ENCODE data around the gene C4BPB.

C4BPB gene

DNA sequence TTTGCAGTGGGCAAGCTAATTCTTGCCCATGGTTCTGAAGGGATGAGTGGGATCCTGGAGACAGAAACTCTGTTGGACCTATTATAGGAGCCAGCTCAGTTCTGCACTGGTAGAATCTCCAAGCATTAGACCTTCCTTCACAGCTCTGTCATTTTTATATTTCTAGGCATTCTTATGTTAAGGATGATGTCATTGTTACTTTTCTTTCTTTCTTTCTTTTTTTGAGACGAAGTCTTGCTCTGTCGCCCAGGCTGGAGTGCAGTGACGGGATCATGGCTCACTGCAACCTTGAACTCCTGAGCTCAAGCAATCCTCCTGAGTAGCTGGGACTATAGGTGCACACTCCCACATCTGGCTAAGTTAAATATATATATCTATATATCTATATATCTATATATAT is 28.1 kb upstream of the C4BPB start:
- DNase-seq = no peak

DNA sequence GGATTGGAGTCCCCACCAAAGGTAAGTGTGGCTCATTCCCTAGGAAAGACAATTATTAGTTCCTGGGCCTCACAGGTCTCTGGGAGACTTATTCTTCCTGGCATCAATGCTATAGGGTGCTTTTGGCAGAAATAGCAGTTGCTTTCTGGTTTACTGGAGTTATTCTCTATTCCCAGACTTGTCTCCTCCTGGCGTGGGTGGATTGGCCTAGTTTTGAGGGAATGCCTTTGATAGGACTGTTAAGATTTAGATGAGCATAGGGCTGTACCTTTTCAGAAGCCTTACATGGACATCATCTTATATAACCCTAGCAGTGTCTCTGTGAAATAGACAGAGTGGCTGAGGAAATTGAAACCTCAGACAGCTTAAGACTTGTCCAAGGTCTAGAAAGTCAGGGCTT is 26.6 kb upstream of the C4BPB start:
- DNase-seq = no peak

DNA sequence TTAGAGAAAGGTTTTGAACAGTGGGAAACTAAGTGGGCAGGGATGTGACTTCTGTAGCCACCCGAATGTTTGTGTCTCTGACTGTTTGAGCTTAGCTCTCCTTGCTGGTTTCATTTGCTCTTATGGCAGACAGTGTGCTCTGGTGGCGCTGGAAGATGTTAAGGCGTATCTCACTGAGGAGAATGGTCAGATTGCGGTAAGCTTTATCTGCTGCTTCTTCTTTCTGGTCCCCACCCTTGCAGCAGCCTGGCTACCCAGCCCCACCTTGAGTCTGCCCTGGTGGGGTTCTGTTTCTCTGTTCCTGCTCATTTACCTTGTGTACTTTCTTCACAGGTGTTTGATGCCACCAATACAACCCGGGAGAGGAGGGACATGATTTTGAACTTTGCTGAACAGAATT is 25.6 kb upstream of the C4BPB start:
- no peak for DNase-seq

DNA sequence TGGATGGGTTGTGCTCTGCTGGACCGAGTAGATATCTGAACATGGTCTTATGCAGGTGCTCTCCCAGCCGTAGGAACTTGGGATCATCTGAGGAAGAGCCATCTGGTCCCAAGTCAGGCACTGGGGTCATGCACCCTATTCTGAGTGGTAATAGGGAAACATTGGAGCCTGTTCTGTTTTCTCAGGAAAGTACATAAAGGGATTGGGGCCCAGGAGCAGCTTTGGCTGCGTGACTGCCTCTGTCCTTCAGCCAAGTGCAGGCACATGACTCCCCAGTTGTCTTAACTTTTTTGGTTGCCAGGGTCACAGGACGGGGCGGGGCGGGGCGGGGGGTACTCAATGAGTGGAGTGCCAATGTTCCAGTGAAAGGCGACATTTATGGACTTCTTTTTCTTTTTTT is 24.1 kb upstream of the C4BPB start:
- no peak for DNase-seq

DNA sequence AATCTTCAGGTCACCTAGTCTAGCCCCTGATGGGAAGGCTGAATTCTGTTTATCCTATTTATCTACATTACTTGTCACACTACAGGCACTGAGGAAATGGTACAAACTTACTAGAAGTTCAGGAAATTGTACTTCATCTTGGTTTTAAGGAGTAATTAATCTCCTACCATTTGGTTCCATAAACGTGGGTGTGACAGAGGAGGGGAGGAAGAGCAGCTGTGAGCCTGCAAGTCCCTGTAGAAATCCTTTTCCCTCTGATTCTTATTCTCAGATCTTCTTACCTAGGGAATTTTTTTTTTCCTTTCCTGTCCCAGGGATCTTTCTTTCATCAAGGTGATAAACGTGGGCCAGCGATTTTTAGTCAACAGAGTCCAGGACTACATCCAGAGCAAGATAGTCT is 21.5 kb upstream of the C4BPB start:
- no peak for DNase-seq

DNA sequence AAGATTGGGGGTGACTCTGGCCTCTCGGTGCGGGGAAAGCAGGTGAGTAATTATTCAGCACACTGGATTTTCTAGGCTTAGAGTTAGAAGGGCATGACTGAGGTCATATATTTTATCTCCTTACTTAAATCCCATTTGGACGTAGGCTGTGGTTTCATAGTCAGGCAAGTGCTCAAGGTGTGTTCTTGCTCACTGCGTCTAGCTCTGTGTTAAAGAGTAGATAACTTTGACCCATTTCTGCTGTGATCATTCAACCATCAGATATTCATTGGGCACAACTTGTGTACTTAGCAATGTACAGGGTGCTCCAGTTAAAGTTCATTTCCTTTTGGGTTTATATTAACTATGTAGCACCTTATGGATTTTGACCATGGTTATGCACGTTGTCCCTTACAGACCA is 21.0 kb upstream of the C4BPB start:
- no peak for DNase-seq

DNA sequence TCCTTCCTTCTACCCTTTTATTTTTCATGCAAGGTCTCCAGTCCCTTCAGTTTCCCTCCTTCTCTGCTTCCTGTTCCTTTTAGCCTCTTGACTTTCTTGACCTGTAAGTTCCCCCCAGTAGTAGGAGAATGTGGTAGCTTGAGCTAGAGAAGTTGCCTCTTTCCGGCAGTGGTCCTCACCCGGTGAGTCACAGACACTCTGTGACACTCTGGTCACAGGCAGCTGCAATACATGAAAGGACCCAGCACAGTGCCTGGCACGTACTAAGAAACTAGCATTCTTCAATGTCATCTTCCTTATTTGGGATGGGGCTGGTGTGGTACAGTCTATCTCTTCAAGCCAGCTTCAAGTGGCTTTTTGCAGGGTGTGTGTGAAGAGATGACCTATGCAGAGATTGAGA is 19.6 kb upstream of the C4BPB start:
- peak; percentile 21 for DNase-seq

DNA sequence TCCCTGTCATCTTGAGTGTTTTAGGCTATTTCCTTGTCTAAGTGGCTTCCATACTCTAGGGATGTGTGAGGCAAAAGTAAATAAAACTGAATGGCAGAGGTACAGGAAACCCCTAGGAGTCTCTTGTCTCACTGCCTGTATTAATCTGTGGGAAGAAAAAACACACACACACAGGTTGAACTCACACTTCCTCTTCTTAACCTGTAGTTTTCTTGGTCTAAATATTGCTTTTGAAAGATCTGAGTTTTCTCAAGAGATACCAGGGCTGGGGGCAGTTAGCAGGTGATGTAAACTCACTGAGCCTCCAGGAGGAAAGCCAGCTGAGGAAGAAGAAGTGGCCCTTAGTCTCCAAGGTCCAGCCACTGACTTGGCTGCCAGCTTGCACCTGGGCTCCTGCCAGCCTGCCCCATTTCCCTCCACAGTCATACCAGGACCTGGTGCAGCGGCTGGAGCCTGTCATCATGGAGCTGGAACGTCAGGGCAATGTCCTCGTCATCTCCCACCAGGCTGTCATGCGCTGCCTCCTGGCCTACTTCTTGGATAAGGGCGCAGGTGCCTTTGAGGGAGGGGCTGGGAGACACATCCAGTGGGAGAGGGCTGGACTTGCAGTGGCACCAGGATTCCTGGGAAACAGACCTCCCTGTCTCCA is 18.7 kb upstream of the C4BPB start:
- no peak for DNase-seq

DNA sequence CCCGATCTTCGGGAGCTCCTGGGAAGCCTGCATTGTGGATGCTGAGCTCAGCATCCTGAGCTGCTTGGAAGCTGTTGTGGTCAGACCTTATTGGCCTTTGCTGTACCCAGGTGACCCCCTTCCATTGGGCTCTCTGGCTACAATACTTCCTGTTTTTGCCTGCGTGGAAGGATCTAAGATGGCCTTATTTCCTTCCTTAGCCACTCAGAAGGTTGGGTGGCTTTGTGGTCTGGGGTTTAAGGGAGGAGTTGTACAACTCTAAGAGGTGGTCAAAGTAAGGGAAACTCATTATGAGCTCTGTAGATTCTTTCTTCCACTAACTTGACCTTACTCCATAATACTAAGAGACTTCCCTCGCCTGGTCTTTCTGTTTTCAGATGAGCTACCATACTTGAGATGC is 17.8 kb upstream of the C4BPB start:
- DNase-seq = no peak

DNA sequence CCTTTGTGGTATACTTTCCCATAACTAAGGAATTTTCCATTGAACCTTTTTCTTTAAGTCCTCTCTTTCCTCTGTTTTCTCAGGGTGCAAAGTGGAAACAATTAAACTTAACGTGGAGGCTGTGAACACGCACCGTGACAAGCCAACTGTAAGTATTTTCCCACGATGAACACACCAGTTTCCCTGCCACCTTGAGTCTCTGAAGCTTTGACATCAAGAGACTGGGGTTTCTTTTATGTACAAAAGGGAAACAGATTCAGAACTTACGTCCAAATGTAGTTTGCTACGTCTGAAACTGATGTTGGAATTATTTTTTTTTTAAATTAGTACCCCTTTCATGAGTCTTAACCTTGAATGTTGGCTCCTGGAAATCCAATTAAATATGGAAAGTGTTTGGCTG is 17.2 kb upstream of the C4BPB start:
- no peak for DNase-seq

DNA sequence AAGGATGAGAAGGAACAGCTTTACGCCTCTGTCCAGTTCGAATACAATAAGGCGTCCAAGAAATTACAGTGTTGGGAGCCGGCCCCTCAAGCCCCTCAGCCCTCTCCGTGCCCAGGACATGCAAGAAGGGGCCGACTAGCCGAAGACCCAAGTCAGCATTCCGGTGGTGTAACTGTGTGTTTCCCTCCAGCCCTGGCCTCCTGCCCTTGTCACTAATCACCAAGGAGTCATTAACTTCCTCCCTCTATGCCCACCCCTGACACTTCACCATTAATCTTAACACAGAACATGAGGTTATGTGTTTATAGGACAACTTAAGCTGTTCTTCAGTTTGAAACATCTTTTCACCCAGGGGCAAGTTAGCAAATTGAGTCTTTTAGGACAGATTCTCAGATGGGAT is 16.4 kb upstream of the C4BPB start:
- DNase-seq = no peak

DNA sequence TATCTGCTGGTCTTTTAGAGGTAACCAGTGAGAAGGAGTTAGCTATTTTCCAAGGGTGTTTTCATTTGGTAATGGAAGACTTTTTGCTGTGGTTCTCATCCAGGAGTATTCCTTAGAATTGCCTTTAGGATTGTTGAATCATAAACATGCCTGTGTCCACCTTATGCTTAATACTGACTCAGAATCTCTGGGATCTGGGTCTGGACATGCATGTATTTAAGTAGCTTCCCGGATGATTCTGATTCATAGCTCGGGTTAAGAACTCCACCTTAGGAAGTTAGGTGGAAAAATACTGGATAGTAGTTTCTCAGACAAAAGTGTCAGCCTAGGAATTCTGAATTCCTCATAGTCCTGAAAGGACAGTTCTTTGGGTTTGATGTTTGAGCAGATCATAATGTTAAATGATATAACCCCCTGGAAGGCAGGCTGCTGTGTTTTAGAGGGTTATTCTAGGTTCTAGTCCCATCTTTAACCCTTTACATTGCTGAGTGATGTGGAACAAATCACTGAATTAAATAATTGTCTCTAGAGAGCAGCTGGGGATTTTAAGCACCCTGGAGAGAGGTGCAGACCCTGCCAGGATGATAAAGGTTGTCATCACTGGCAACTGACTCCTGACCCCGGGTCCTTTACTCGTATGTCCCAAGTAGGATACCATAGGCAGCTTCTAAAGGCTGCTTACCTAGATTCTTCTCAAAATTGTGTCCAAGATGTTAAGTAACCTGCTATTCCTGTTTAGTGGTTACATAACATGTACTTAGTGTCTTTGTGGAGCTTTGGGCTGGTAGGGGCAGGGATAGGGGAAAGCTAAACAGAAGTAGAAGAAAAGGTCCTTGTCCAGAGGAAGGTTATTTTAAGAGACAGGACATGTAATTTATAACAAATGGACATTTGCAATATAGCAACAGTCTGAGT is 14.5 kb upstream of the C4BPB start:
- DNase-seq = no peak

DNA sequence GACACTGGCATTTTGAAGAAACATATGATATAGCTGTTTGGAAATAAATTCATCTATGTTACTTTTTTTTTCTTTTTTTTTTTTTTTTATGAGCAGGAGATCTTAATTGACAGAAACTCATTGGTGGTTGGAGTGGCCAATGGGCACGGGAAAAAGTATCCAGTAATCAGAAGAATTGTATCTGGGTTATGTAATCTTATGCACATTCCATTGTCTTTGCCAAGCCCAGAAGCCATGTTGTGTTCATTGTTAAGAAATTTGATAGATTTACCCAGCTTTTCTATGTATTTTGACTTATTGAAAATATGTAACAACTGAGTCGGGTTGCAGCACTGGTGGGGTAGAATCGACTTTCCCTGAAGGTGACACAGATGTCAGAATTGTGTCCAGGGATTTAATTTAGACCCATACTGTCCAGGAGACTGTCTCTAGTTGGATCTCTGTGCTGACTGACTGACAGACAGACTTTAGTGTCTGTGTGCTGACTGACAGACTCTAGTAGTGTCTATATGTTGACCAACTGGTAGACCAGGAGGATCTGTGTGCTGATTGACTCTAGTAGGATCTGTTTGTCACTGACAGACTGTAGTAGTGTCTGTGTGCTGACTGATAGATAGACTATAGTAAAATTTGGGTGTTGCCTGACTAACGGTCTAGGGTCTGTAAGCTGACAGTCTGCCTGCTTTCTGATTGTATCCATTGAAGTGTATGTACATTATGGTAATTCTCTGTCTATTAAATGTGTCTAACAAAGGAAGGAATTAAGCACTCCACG is 12.3 kb upstream of the C4BPB start:
- no peak for DNase-seq

DNA sequence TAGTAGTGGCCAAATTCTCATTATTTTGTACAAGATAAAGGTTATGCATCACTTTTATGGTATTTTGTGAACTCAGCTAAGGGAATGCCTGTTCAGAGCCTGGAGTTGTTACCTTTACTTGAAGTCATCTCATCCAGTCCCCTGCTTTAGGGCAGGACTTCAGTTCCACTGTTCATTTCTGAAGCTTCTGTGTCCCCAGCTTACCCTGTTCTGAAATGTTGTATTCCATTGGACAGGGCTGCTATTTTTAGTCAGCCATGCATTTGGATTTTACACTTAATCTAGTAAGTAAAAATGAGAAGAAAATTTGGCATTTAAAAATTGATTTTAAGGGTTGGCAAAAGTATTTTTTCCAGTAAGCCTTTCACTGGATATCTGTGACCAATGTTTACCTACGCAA is 11.6 kb upstream of the C4BPB start:
- no peak for DNase-seq

DNA sequence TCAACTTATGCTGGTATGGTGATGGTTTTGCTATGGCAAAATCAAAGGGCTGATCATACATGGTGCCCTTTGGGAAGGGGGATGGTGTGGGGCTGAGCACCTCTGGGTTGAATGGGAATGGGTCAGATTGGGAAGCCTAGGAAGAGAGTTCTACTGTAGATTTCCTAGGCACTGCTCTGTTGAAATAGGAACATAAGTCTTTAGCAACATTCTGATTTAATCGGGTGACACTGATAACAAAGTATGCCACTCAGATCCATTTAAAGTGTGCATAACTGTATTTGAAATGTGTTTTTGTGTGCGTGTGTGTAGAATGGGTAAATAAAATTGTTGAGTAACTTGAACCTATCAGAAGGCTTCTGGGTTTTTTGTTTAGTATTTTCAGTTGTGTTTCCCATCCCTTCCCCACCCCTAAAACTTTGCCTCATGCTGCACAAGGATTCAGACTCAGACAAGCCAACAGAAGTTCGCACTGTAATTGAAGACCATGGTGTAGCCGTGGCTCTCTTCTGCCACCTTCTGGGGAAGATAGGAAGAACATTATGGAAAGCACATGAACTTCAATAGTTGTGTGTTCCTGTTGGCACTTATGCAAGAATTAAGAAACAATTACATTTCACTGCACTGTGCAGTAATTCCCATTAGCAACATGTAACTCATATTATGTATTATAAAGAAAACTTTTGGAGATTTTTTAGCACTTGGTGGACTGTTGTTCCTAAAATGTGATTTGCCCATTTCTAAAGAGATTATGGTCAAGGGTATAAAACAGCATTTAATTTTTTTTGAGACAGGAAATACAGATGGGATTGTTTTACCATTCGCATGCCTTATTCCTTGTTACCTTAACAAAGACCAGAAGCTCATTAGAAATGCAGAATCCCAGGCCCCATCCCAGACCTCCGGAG is 10.9 kb upstream of the C4BPB start:
- peak; percentile 73 for DNase-seq

DNA sequence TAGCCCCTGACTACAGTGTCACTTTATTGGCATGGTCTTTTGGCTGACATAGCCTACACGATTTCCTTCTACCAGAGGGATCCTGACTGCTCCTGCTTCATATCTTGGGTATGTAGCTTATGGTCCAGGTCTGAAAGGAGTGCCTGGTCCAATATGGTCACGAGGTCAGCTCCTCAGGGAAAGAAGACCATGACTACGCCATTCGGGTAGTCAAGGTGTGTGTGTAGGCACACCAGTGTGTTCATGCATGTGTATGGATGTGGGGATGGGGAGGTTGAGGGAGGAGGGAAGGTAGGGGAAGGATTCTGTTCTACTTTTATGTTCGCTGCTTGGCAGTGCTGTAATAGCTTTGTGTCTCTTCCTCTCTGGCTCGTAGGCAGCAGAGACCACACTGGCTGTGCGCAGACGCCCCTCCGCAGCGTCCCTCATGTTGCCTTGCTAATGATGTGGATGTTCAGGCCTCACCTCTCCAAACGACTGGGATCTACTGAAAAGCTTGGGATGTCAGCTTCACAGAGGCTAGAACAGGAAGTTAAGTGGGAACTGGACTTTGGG is 10.0 kb upstream of the C4BPB start:
- DNase-seq = no peak

DNA sequence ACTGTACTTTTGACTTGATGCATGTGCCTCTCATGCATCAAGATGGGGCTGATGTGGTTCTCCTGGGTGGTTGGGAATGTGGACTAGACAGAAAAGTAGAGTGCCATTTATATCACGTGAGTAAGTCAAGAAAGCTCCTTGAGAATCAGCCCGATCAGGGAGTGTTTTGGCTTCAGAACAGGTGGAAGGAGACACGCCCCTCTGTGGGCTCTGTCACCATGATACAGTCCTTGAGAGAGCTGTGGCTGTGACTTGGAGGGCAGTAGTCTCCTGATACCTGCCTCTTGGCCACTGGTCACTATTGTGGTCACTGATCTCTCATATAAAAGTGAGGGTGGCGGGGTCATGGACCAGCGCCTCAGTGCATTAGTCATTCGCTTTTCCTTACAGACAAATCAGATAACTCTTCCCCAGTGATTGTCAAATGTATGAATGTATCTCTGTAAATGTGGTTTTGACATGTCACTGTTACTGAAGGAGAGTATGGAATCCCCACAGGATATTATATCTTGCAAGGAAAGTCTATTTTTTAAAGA is 8.9 kb upstream of the C4BPB start:
- no peak for DNase-seq

DNA sequence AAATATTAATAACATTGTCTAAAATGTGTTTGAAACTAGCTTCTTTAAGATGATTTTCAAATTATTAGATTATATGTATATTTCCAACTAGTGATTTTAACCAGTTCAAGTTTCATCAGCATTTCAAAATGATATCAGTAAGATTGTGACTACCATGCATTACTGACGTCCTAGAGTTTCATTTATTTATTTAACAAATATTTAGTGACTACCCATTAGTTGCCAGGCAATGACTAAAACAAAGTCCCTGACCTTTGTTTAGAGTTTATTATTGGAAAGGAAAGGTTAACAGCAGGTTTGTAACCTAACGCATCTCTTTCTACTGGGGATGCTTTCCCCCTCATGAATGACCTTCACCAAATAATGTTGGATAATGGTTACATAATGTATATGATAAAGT is 7.6 kb upstream of the C4BPB start:
- DNase-seq = no peak

DNA sequence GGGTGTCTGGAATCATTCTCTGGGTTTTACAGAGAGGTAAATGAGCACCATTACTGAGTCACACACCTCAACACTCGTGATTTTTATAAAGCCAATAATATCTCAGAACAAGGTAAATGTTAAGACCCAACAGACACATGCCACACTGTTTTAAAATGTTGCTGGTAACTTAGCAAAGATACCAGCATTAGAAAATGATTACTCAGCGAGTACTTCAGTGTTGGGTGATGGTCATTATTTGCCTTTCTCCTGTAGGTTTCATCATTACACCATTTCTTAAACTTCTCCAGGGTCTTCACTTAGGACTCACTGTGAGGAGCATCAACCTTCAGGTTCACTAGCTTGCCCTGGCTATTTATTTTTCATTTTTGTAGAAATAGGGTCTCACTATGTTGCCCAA is 6.9 kb upstream of the C4BPB start:
- no peak for DNase-seq

DNA sequence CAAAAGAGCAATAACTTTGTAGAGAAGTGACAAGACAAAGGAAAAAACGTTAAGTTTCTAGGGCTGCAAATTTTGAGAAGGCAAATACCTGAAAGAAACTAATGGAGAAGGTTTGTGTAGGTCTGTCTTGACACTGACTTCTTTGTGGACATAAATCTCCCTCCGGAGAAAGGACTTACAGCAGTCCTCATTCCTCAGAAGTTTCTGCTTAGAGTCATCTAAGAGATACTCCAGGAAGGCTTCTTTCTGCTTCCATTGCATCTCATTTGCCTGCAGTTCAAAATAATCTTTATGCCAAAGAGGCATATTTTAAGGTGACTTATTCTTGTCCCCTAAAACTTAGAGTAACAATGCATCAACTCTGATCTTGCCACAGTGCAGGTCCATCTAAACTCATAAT is 4.4 kb upstream of the C4BPB start:
- DNase-seq = no peak

DNA sequence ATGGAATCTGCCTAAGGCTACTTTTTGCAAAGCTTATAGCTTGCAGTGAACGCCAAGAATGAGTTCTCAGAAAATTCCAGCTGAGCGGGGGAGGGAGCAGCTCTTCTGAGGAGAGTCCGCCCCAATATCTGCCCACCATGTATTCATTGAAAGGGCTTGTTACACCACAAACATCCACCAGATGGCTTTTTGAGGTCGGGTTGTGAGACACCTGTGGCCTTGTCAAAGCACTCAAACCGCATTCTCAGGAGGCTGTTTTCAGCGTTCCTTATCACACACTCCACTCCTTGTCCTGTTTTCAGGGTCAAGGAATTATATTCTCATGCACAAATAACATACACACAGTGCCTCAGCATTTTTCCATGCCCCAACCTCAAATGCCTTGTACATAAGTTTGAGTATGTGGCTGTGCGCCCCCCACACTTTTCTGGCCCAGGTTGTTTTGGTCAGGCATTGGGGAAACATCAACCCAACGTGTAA is 3.9 kb upstream of the C4BPB start:
- DNase-seq = peak; percentile 60

DNA sequence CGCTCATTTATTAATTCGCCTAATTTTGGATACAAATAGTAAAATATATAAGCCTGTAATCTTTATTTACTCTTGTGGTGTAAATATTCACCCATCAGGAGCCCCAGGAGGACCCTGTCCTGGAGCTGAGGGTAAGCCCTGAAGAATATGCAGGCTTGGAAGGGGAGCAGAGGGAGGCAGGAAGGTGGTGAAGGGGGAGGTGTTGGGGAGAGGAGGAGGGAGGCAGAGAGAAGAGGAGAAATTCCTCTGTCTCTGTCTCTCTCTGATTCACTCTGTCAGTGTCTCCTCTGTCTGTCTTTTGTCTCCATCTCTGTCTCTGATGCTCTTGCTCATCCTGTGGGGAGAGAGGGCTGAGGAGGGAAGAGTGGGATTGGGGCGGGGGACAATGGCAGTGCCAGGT is 2.8 kb upstream of the C4BPB start:
- no peak for DNase-seq
